GM19468 (cell line): ENCODE results near the gene TTF1.

Experiments used
- ATAC-seq: cut with Tn5 transposase; IDR thresholded peaks from one replicate; pipeline ENCODE4 v1.9.1; 2021; ENCODE audit warnings: mild to moderate bottlenecking, moderate library complexity, moderate number of reproducible peaks; ENCODE audit not compliant: unreplicated experiment; ENCODE audit errors: extremely low read depth

Gene TTF1, protein sequence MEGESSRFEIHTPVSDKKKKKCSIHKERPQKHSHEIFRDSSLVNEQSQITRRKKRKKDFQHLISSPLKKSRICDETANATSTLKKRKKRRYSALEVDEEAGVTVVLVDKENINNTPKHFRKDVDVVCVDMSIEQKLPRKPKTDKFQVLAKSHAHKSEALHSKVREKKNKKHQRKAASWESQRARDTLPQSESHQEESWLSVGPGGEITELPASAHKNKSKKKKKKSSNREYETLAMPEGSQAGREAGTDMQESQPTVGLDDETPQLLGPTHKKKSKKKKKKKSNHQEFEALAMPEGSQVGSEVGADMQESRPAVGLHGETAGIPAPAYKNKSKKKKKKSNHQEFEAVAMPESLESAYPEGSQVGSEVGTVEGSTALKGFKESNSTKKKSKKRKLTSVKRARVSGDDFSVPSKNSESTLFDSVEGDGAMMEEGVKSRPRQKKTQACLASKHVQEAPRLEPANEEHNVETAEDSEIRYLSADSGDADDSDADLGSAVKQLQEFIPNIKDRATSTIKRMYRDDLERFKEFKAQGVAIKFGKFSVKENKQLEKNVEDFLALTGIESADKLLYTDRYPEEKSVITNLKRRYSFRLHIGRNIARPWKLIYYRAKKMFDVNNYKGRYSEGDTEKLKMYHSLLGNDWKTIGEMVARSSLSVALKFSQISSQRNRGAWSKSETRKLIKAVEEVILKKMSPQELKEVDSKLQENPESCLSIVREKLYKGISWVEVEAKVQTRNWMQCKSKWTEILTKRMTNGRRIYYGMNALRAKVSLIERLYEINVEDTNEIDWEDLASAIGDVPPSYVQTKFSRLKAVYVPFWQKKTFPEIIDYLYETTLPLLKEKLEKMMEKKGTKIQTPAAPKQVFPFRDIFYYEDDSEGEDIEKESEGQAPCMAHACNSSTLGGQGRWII

GRCh38 chr9:132406554-132407122 lies at the start of gene TTF1:
Gene TTF1, minus strand, starts transcription at chr9:132406840. Its CDS starts 4,019 bp downstream, at chr9:132402821.
- no peak for ATAC-seq

DNA sequence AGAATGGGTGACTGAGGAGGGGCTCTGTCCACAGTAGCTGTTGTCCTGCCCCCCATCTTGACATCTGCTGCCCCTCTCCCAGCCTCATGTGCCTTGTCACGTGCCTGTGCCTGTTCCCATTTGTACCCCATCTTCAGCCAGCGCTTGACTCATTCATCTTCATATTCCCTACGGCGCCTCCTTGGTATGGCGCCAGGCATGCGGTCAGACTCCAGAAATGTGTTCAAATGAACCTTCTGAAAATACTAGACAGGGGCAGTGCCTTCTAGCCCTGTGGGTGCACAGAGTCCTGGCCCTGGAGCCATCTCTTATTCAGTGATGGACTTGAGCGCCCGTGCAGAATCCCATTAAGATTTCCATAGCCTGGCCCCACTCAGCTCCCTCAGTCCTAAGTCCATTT lies 49.6 kb upstream of the TTF1 start:
- no peak for ATAC-seq

DNA sequence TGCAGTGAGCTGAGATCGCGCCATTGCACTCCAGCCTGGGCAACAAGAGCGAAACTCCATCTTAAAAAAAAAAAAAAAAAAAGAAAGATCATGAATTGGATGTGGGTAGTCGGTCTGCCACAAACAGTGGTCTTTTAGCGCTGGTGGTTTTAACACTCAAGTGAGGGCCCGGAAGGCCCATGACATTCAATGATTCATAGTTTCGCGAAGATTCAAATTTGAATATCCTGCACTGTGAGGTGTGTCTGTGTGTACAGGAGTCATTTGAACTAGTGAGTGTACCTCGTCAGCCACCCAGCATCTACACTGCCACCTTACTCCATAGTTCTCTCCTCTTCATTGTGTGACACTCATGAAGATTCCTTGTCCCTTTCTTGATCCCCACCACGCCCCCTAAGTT lies 44.6 kb upstream of the TTF1 start:
- no peak for ATAC-seq

DNA sequence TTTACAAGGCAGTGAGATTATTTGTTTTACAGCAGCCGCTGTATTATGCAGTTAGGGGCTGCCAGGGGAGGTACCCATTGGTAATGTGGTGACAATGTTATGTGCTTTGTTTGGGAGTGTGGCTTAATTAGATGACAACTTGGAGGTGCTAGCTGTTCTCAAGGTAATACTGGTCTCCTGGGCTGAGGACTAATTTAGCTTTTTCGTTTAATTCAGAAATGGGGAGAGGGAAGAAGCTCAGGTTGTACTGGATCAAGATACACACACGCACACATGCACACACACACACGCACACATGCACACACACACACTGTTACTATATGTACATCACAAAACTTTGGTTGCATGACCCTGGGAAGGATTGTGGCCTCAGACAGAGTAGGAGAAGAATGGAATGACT lies 41.3 kb upstream of the TTF1 start:
- no peak for ATAC-seq

DNA sequence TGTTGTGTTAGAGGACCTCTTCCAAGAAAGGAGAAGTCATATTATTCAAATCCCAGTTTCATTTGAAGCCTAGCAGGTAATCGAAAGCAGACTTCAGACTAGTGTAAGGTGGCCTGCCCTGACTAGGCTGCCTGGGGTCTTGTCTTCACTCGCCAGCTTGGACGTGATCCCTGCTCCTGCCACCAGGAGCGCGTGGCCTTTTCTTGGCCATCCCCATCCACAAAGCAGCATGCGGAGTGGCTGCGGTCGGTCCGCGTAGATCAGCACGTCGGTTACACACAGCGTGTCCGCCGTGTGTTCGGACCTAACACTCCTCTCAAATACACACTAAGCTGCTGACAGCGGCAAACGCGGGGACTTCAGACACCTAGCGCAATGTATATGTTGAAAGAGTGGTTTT lies 40.7 kb upstream of the TTF1 start:
- no peak for ATAC-seq

- ATAC-seq = no peak
These were observed 40.2 kb upstream of the TTF1 start for GRCh38 chr9:132446887-132447286.

GRCh38 chr9:132443951-132444607 lies 37.4 kb upstream of the TTF1 start:
- ATAC-seq = no peak

GRCh38 chr9:132441404-132441803 lies 34.8 kb upstream of the TTF1 start:
- ATAC-seq = no peak

- ATAC-seq = no peak
These were observed 34.1 kb upstream of the TTF1 start for GRCh38 chr9:132440735-132441134.

GRCh38 chr9:132439153-132439552 lies 32.5 kb upstream of the TTF1 start:
- ATAC-seq = no peak

DNA sequence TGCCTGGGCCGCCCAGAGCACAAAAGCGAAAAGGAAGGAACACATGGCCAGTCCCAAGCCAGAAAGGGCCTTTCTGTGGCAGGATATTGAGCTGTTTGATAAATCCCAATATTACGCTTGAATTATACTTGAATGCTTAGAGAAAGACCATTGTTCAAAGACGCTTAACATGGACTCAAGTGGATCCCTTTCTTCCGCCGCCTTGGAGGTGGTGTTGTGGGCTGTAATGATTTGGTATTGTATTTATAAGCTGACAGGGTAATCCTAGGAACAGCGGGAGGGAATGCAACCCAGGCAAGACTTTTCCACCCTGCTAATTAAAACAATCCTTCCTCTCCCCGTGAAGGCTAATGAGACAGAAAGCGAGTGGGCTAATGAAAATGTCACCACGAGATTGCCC lies 28.2 kb upstream of the TTF1 start:
- ATAC-seq = no peak

DNA sequence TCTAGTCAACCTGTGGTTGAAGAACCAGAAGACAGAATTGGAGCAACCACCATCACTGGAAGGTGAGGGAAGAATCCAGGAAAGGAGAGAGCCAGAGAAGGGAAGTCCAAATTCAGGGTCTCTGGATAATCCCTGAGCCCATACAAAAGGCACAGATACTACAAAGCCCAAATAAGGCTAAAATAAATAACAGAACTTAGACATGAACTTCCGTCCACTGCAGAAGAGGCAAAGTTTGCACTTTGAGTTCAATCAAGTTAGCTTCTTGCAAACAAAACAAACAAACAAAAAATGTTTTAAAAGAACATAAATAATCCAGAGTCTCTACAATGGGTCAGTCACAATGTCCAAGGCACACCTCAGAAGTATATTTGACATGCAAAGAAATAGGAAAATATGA lies 24.4 kb upstream of the TTF1 start:
- ATAC-seq = no peak

- no peak for ATAC-seq
These were observed 20.2 kb upstream of the TTF1 start for GRCh38 chr9:132426639-132427414.

DNA sequence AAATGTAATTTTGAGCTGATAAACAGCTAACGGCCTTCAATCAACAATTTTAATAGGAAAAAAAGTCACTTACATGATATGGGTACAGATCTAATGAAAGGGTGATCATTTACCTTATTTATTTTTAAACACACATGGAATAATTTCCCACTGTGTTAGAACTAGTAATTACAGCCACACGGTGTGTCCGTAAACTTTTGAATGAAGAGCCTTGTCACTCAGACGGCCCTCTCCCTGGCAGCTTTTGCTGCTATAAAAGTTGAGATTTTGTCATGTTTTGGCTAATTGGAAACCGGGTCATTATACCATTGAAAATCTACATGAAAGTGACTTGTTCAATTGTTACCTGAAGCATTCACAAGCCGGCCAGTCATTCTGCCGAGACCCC lies 19.0 kb upstream of the TTF1 start:
- ATAC-seq = no peak

- no peak for ATAC-seq
These were observed 18.4 kb upstream of the TTF1 start for GRCh38 chr9:132424857-132425674.

DNA sequence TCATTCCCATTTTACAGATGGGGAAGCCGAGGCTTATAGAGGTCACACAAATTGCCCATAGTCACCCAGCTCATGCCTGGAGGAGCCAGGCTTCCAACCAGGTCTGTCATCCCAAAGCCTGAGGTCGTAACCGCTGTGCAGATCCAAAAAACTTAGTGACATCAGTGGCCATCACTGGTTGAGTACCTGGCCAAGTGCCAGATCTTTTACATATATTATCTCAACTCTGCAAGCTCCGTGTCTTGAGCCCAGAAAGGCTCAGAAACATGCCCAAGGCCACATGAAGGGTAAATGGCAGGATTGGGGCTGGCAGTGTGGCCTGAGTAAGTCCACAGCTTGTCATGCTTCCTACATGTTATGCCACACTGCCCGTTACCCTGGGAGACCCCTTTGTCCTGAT lies 16.9 kb upstream of the TTF1 start:
- no peak for ATAC-seq

GRCh38 chr9:132422574-132422973 lies 15.9 kb upstream of the TTF1 start:
- no peak for ATAC-seq

- no peak for ATAC-seq
These were observed 12.2 kb upstream of the TTF1 start for GRCh38 chr9:132418726-132419363.
